NB4 (cell line): ENCODE results near the gene RNF217.

ENCODE experiments used
- CTCF ChIP-seq: IDR thresholded peaks from one replicate; pipeline ENCODE4 v1.5.1; 2012; ENCODE audit warnings: low read depth, low read length
- MAX ChIP-seq: IDR thresholded peaks from 2 replicates; pipeline ENCODE4 v1.6.1; 2011; ENCODE audit warnings: low read depth, low read length
- POLR2A ChIP-seq: IDR thresholded peaks from 2 replicates; pipeline ENCODE4 v1.6.1; 2011; ENCODE audit warnings: mild to moderate bottlenecking; ENCODE audit not compliant: insufficient read length; ENCODE audit errors: extremely low read depth

GRCh38 chr6:124999105-124999764 is 37.0 kb downstream of the RNF217 start:
- no peak for TF ChIP-seq CTCF
- TF ChIP-seq MAX: no peak
- no peak for TF ChIP-seq POLR2A
